Activated CD8-positive, alpha-beta memory T cell treated with anti-CD3 and anti-CD28 coated beads, Interleukin-2, amount 50 U/mL, for 4 hours (primary cell): ENCODE results near the gene KRTAP12-3.
"Not testable (repeated sequence)": the region's sequence is repeated elsewhere in the genome, so short reads cannot be mapped to it uniquely, and the experiment has no call there.

Experiments
- DNase-seq: peaks from one replicate; pipeline ENCODE4 v3.0.0-alpha.2; 2020

KRTAP12-3 gene

GRCh38 chr21:44657635-44658540 is at the start of gene KRTAP12-3:
Gene KRTAP12-3 (plus strand): TSS chr21:44657932. CDS start chr21:44657980, 48 bp downstream.
- peak; percentile 41 for DNase-seq

- no peak for DNase-seq
Observed at GRCh38 chr21:44609193-44609592, 48.5 kb upstream of the KRTAP12-3 start.

GRCh38 chr21:44610157-44610843 is 47.4 kb upstream of the KRTAP12-3 start:
- not testable (repeated sequence) for DNase-seq

- DNase-seq, result no peak
Observed at GRCh38 chr21:44611551-44611950, 46.2 kb upstream of the KRTAP12-3 start.

GRCh38 chr21:44612029-44612486 is 45.7 kb upstream of the KRTAP12-3 start, which contains the start of gene KRTAP10-8:
Gene KRTAP10-8 (plus strand): TSS chr21:44612079. CDS start chr21:44612101, 22 bp downstream.
- DNase-seq, result no peak

- DNase-seq, result no peak
Observed at GRCh38 chr21:44612669-44613229, 45.0 kb upstream of the KRTAP12-3 start.

- no peak for DNase-seq
Observed at GRCh38 chr21:44613386-44614155, 44.2 kb upstream of the KRTAP12-3 start.

GRCh38 chr21:44614161-44614631 is 43.5 kb upstream of the KRTAP12-3 start:
- no peak for DNase-seq

- no peak for DNase-seq
Observed at GRCh38 chr21:44614961-44615391, 42.8 kb upstream of the KRTAP12-3 start.

- DNase-seq, result no peak
Observed at GRCh38 chr21:44615466-44615865, 42.3 kb upstream of the KRTAP12-3 start.

GRCh38 chr21:44615911-44616590 is 41.7 kb upstream of the KRTAP12-3 start:
- DNase-seq, result no peak

GRCh38 chr21:44616591-44616926 is 41.2 kb upstream of the KRTAP12-3 start:
- no peak for DNase-seq

GRCh38 chr21:44617071-44617501 is 40.6 kb upstream of the KRTAP12-3 start:
- no peak for DNase-seq

- DNase-seq, result no peak
Observed at GRCh38 chr21:44618504-44618903, 39.2 kb upstream of the KRTAP12-3 start.

GRCh38 chr21:44618909-44619308 is 38.8 kb upstream of the KRTAP12-3 start:
- DNase-seq, result peak; percentile 54

- DNase-seq, result no peak
Observed at GRCh38 chr21:44619886-44620285, 37.8 kb upstream of the KRTAP12-3 start.

GRCh38 chr21:44623575-44623974 is 34.2 kb upstream of the KRTAP12-3 start:
- no peak for DNase-seq

- DNase-seq, result no peak
Observed at GRCh38 chr21:44625756-44626155, 32.0 kb upstream of the KRTAP12-3 start.

- DNase-seq, result peak; percentile 20
Observed at GRCh38 chr21:44626262-44626661, 31.5 kb upstream of the KRTAP12-3 start.

GRCh38 chr21:44626673-44627143 is 31.0 kb upstream of the KRTAP12-3 start, which contains the start of gene KRTAP10-9:
Gene KRTAP10-9 (plus strand): TSS chr21:44627093. CDS start chr21:44627172, 79 bp downstream.
- no peak for DNase-seq

- not testable (repeated sequence) for DNase-seq
Observed at GRCh38 chr21:44627181-44627822, 30.4 kb upstream of the KRTAP12-3 start.
